ENCODE results near the gene CEBPZOS.

CEBPZOS gene

GRCh38 chr2:37156071-37156856 is 40.0 kb upstream of the CEBPZOS start:
- ChIA-PET CTCF (interaction anchor here (0.6 to 4.1 kb wide), 3 partner anchors 12 to 1906 kb away, joined by 3 to 22 read pairs (median 5); no protein-coding TSS in a partner anchor), POLR2A (interaction anchor here (1.1 to 1.3 kb wide), 4 partner anchors 41 to 515 kb away, joined by 3 read pairs; partner anchors contain the start of genes CEBPZ, CEBPZOS and NDUFAF7)
- H3K9me3 ChIP-seq (ENCODE audit: control insufficient read depth, insufficient read depth, low read depth, low read length) = no peaks in the 10 kb centered on the region
- peak overlapping the region; percentile 86 for H3K4me3 ChIP-seq (ENCODE audit: low read depth, low read length)
- H3K27ac ChIP-seq (ENCODE audit: extremely low read depth, low read depth, low read length) = peak overlapping the region; percentile 67
- peaks cover 3 to 8% of the 10 kb centered on the region in 2 experiments; a peak in 2 of 3 replicates for H3K36me3 ChIP-seq (ENCODE audit: control insufficient read depth in 2 of 2, insufficient read depth in 1 of 2, low read length in 2 of 2)
- H3K4me1 ChIP-seq (ENCODE audit: control insufficient read depth, insufficient read depth, low read length) = peaks cover 10% of the 10 kb centered on the region; the same call in 1 of the 2 replicates
- no peak for TF ChIP-seq ZNF157 (tag by site-specific recombination; IDR thresholded peaks at IDR 0.05)
- TF ChIP-seq ZNF16 (tag by site-specific recombination; IDR thresholded peaks at IDR 0.05; ENCODE audit: low read depth) = no peak
- TF ChIP-seq ZNF302 (tag by site-specific recombination; IDR thresholded peaks at IDR 0.05; ENCODE audit: low read depth) = no peak
- TF ChIP-seq ZFP41 (tag by site-specific recombination; IDR thresholded peaks at IDR 0.05; ENCODE audit: borderline replicate concordance) = no peak
- TF ChIP-seq ZNF10 (tag by site-specific recombination; IDR thresholded peaks at IDR 0.05) = no peak
- TF ChIP-seq PRDM2 (tag by site-specific recombination; IDR thresholded peaks at IDR 0.05; ENCODE audit: borderline replicate concordance) = no peak
- TF ChIP-seq ZNF660 (tag by site-specific recombination; IDR thresholded peaks at IDR 0.05) = no peak
- TF ChIP-seq SALL2 (tag by site-specific recombination; IDR thresholded peaks at IDR 0.05; ENCODE audit: borderline replicate concordance) = no peak
- TF ChIP-seq EGR2 (tag by site-specific recombination; IDR thresholded peaks at IDR 0.05; ENCODE audit: low read depth) = no peak
- no peak for TF ChIP-seq ZNF501 (tag by site-specific recombination; IDR thresholded peaks at IDR 0.05)
- peak; percentile 58; the same call in 1 of the 2 replicates for TF ChIP-seq ZBTB17 (tag by site-specific recombination; IDR thresholded peaks at IDR 0.05)
- TF ChIP-seq ZBTB48 (tag by site-specific recombination; IDR thresholded peaks at IDR 0.05) = peak; percentile 31; the same call in 1 of the 2 replicates
- TF ChIP-seq HOXC10 (CRISPR knock-in tag; IDR thresholded peaks at IDR 0.05) = no peak
- no peak for TF ChIP-seq ZFP3 (tag by site-specific recombination; IDR thresholded peaks at IDR 0.05; ENCODE audit: low read depth)
- TF ChIP-seq FEZF1 (tag by site-specific recombination; IDR thresholded peaks at IDR 0.05) = no peak
- no peak for TF ChIP-seq ZNF24 (tag by site-specific recombination; IDR thresholded peaks at IDR 0.05)
- TF ChIP-seq ZNF658 (tag by site-specific recombination; IDR thresholded peaks at IDR 0.05) = no peak
- TF ChIP-seq ZNF214 (tag by site-specific recombination; IDR thresholded peaks at IDR 0.05; ENCODE audit: borderline replicate concordance) = no peak
- TF ChIP-seq ZNF670 (tag by site-specific recombination; IDR thresholded peaks at IDR 0.05; ENCODE audit: low read depth) = no peak
- no peak for TF ChIP-seq ZNF362 (tag by site-specific recombination; IDR thresholded peaks at IDR 0.05)
- TF ChIP-seq WT1 (tag by site-specific recombination; IDR thresholded peaks at IDR 0.05) = no peak
- peak; percentile 48; the same call in 1 of the 2 replicates for TF ChIP-seq ZNF335 (tag by site-specific recombination; conservative IDR thresholded peaks at IDR 0.05)
- TF ChIP-seq ZBTB7A (tag by site-specific recombination; IDR thresholded peaks at IDR 0.05; ENCODE audit: low read depth) = no peak
- TF ChIP-seq IKZF3 (tag by site-specific recombination; IDR thresholded peaks at IDR 0.05) = no peak
- peak; percentile 41; the same call in 1 of the 2 replicates for TF ChIP-seq SP2 (tag by site-specific recombination; IDR thresholded peaks at IDR 0.05)
- no peak for TF ChIP-seq ZSCAN4 (tag by site-specific recombination; IDR thresholded peaks at IDR 0.05)
- TF ChIP-seq ZNF26 (tag by site-specific recombination; IDR thresholded peaks at IDR 0.05) = no peak
- no peak for TF ChIP-seq SP3 (tag by site-specific recombination; IDR thresholded peaks at IDR 0.05)

Data from HEK293 (cell line).